Neural cell (in vitro differentiated cells): ENCODE data around the gene LRP1.

Experiments used
- CTCF ChIP-seq: fragments of 450-650 bp; IDR thresholded peaks from 2 replicates; pipeline ENCODE4 v1.5.1; 2014; ENCODE audit warnings: antibody characterized with exemption, mild to moderate bottlenecking, moderate library complexity; ENCODE audit not compliant: poor library complexity, severe bottlenecking
- RAD21 ChIP-seq: fragments of 450-650 bp; conservative IDR thresholded peaks from 2 replicates; pipeline ENCODE4 v1.6.1; 2014; ENCODE audit warnings: antibody characterized with exemption, mild to moderate bottlenecking, moderate library complexity
- SMC3 ChIP-seq: fragments of 450-650 bp; conservative IDR thresholded peaks from 2 replicates; pipeline ENCODE4 v1.6.1; 2014; ENCODE audit warnings: antibody characterized with exemption, mild to moderate bottlenecking, moderate library complexity; ENCODE audit not compliant: poor library complexity
- TAF1 ChIP-seq: IDR thresholded peaks from 2 replicates; pipeline ENCODE4 v1.6.1; 2012; ENCODE audit warnings: low read depth
- TF ChIP-seq, protein P1 (sequence below): IDR thresholded peaks from 2 replicates; pipeline ENCODE4 v1.6.1; 2012; ENCODE audit warnings: borderline replicate concordance

- TF ChIP-seq CTCF (no peak), RAD21 (no peak), SMC3 (no peak), TAF1 (no peak)
- TF ChIP-seq, protein P1, sequence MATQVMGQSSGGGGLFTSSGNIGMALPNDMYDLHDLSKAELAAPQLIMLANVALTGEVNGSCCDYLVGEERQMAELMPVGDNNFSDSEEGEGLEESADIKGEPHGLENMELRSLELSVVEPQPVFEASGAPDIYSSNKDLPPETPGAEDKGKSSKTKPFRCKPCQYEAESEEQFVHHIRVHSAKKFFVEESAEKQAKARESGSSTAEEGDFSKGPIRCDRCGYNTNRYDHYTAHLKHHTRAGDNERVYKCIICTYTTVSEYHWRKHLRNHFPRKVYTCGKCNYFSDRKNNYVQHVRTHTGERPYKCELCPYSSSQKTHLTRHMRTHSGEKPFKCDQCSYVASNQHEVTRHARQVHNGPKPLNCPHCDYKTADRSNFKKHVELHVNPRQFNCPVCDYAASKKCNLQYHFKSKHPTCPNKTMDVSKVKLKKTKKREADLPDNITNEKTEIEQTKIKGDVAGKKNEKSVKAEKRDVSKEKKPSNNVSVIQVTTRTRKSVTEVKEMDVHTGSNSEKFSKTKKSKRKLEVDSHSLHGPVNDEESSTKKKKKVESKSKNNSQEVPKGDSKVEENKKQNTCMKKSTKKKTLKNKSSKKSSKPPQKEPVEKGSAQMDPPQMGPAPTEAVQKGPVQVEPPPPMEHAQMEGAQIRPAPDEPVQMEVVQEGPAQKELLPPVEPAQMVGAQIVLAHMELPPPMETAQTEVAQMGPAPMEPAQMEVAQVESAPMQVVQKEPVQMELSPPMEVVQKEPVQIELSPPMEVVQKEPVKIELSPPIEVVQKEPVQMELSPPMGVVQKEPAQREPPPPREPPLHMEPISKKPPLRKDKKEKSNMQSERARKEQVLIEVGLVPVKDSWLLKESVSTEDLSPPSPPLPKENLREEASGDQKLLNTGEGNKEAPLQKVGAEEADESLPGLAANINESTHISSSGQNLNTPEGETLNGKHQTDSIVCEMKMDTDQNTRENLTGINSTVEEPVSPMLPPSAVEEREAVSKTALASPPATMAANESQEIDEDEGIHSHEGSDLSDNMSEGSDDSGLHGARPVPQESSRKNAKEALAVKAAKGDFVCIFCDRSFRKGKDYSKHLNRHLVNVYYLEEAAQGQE: no peak
Observed at GRCh38 chr12:57207731-57208630, 79.7 kb downstream of the LRP1 start.
